HepG2 (cell line): Measurements from ENCODE around the gene BCAS3. TPM values are rescaled to one million over a fixed set of nuclear protein-coding genes. Genes with fewer than 3 reads are reported as not detected.

ENCODE experiments used
- ATAC-seq: fragments of 200-7000 bp; cut with Tn5 transposase; 3 replicates; pipeline ENCODE4 v1.9.1; 2020; ENCODE audit warnings: mild to moderate bottlenecking, moderate library complexity
- BruUV-seq: library from RNA; stranded (reverse); fragments of 400-500 nt; replicated peaks from 2 replicates; lab custom pipeline; 2021; lab: Mats Ljungman, UMichigan
- CTCF ChIA-PET: fragments of 300-600 bp; formaldehyde crosslinking; extraction: SDS; loops from one replicate; lab custom pipeline; 2021; ENCODE audit warnings: low total read pairs, inconsistent platforms, low intra/inter-chr PET ratio; lab: Yijun Ruan, JAX
- POLR2A ChIA-PET: fragments of 350-600 bp; sonication (Branson Sonifier 250); formaldehyde crosslinking; loops from one replicate; lab custom pipeline; 2020; ENCODE audit warnings: antibody characterized with exemption, inconsistent platforms; lab: Yijun Ruan, JAX
- DNase-seq: peaks from one replicate; pipeline ENCODE4 v3.0.0-alpha.2; 2015; ENCODE audit warnings: low spot score
- FAIRE-seq: peaks from 3 replicates; lab custom pipeline; 2011; peaks lifted over from hg19 to GRCh38; lab: Jason Lieb, UNC
- H2AFZ ChIP-seq: one replicate; pipeline ENCODE4 v1.6.1; 2011; ENCODE audit warnings: low read length, inconsistent platforms
- H3K27ac ChIP-seq: fragments of 300-600 bp; 3 replicates; pipeline ENCODE4 v1.8.0; 2011; ENCODE audit warnings: mixed run types, mild to moderate bottlenecking, mixed read lengths, low read length, inconsistent platforms; ENCODE audit not compliant: insufficient read depth; ENCODE audit errors: extremely low read length
- H3K27me3 ChIP-seq, 2 experiments: fragments of 200-600 bp in 1 of 2; 2 replicates in 1 of 2; 3 replicates in 1 of 2; pipeline versions ENCODE4 v1.6.0 to v1.8.0; 2011; ENCODE audit warnings: low read length in 2 of 2, mild to moderate bottlenecking in 2 of 2, moderate library complexity in 2 of 2, inconsistent platforms in 1 of 2; ENCODE audit not compliant: insufficient read depth in 2 of 2, control insufficient read depth in 1 of 2
- H3K36me3 ChIP-seq, 2 experiments: fragments of 200-600 bp in 1 of 2; replicated peaks in 1 of 2; 2 replicates in 1 of 2; 3 replicates in 1 of 2; pipeline versions ENCODE4 v1.5.1 to v1.8.0; 2011; ENCODE audit warnings: low read length in 2 of 2, inconsistent platforms in 1 of 2; ENCODE audit not compliant: insufficient read depth in 2 of 2, control insufficient read depth in 1 of 2
- H3K4me1 ChIP-seq: 2 replicates; pipeline ENCODE4 v1.5.1; 2012; ENCODE audit warnings: low read length, inconsistent platforms; ENCODE audit not compliant: insufficient read depth
- H3K4me2 ChIP-seq: 2 replicates; pipeline ENCODE4 v1.6.0; 2011; ENCODE audit warnings: low read depth, low read length, inconsistent platforms
- H3K4me3 ChIP-seq, 3 experiments: fragments of 200-600 bp in 1 of 3; sonication (generic), shearing (Covaris generic) in 1 of 3; replicated peaks in 1 of 3; 2 replicates each; pipeline ENCODE4 v1.5.1; 2011 to 2016; ENCODE audit warnings: low read length in 3 of 3, inconsistent platforms in 2 of 3, low read depth in 2 of 3, mild to moderate bottlenecking in 2 of 3, control low read depth in 1 of 3, mixed read lengths in 1 of 3; ENCODE audit not compliant: insufficient read depth in 1 of 3
- H3K79me2 ChIP-seq: one replicate; pipeline ENCODE4 v1.6.1; 2011; ENCODE audit warnings: low read length, inconsistent platforms; ENCODE audit not compliant: insufficient read depth
- H3K9ac ChIP-seq: 2 replicates; pipeline ENCODE4 v1.6.0; 2011; ENCODE audit warnings: mild to moderate bottlenecking, low read depth, low read length, inconsistent platforms; ENCODE audit not compliant: insufficient read depth
- H3K9me3 ChIP-seq: 2 replicates; pipeline ENCODE4 v1.5.1; 2012; ENCODE audit warnings: mild to moderate bottlenecking, low read length
- H4K20me1 ChIP-seq: 2 replicates; pipeline ENCODE4 v1.6.0; 2011; ENCODE audit warnings: inconsistent platforms, mild to moderate bottlenecking, low read length, moderate library complexity; ENCODE audit not compliant: insufficient read depth
- ATF7 ChIP-seq, 2 experiments: fragments of 450-650 bp in 1 of 2; sonication (generic) in 1 of 2; formaldehyde crosslinking in 1 of 2; IDR thresholded peaks; 2 replicates each; pipeline versions ENCODE4 v1.4.0 to v1.6.1; 2016 to 2020; ENCODE audit warnings: antibody characterized with exemption in 1 of 2, mild to moderate bottlenecking in 1 of 2, missing genetic modification reagents in 1 of 2
- BCL6 ChIP-seq: IDR thresholded peaks from 2 replicates; pipeline ENCODE4 v1.6.1; 2016; ENCODE audit warnings: missing genetic modification reagents, missing compliant biosample characterization
- CCDC6 ChIP-seq: sonication (generic); formaldehyde crosslinking; IDR thresholded peaks from 2 replicates; pipeline ENCODE4 v1.8.1; 2022; ENCODE audit warnings: mild to moderate bottlenecking, missing genetic modification reagents, moderate library complexity
- CREM ChIP-seq, 2 experiments: sonication (generic) in 1 of 2; formaldehyde crosslinking in 1 of 2; IDR thresholded peaks; 2 replicates each; pipeline versions ENCODE4 v1.4.0 to v1.6.1; 2016 to 2020; ENCODE audit warnings: antibody characterized with exemption in 1 of 2, mild to moderate bottlenecking in 1 of 2, missing genetic modification reagents in 1 of 2
- CTCF ChIP-seq: sonication (generic); formaldehyde crosslinking; IDR thresholded peaks from 2 replicates; pipeline ENCODE4 v1.5.0; 2020; ENCODE audit warnings: mild to moderate bottlenecking, missing genetic modification reagents, moderate library complexity
- HNF4A ChIP-seq: sonication (generic); formaldehyde crosslinking; IDR thresholded peaks from 2 replicates; pipeline ENCODE4 v1.4.0; 2020; ENCODE audit warnings: missing genetic modification reagents
- NFATC3 ChIP-seq: sonication (generic); formaldehyde crosslinking; IDR thresholded peaks from 2 replicates; pipeline ENCODE4 v1.5.1; 2020; ENCODE audit warnings: mild to moderate bottlenecking, missing genetic modification reagents
- RFXAP ChIP-seq: sonication (generic); formaldehyde crosslinking; IDR thresholded peaks from 2 replicates; pipeline ENCODE4 v1.4.0; 2020; ENCODE audit warnings: missing genetic modification reagents, borderline replicate concordance
- STAG1 ChIP-seq: sonication (generic); formaldehyde crosslinking; IDR thresholded peaks from 2 replicates; pipeline ENCODE4 v1.4.0; 2020; ENCODE audit warnings: missing genetic modification reagents
- ZBTB33 ChIP-seq: sonication (generic); formaldehyde crosslinking; IDR thresholded peaks from 2 replicates; pipeline ENCODE4 v1.4.0; 2020; ENCODE audit warnings: missing genetic modification reagents
- ZBTB38 ChIP-seq: sonication (generic); formaldehyde crosslinking; IDR thresholded peaks from 2 replicates; pipeline ENCODE4 v1.5.1; 2020; ENCODE audit warnings: mild to moderate bottlenecking, missing genetic modification reagents
- ZNF34 ChIP-seq: sonication (generic); formaldehyde crosslinking; IDR thresholded peaks from 2 replicates; pipeline ENCODE4 v1.4.0; 2020; ENCODE audit warnings: mild to moderate bottlenecking, missing genetic modification reagents, borderline replicate concordance
- ZNF687 ChIP-seq: sonication (generic); formaldehyde crosslinking; IDR thresholded peaks from 2 replicates; pipeline ENCODE4 v1.5.1; 2020; ENCODE audit warnings: mild to moderate bottlenecking, missing genetic modification reagents, moderate library complexity
- WGBS: methylation state at CpG from one replicate; pipeline ENCODE4 v1.1.6; 2017; ENCODE audit warnings: low lambda C conversion rate; 5-methylcytosine and 5-hydroxymethylcytosine counted together
- in situ Hi-C: cut with HindIII; loops from 2 replicates; pipeline ENCODE4 v1.10.0; 2017; ENCODE audit warnings: low pct_unique_long_range_greater_than_20kb; ENCODE audit not compliant: extremely low pct_ligation_motif_present
- intact Hi-C: fragments of 100-400 bp; cut with micrococcal nuclease; formaldehyde crosslinking; loops from one replicate; pipeline ENCODE4 v1.10.0; 2022; ENCODE audit not compliant: unreplicated experiment
- polyA plus RNA-seq, 8 experiments: library from polyadenylated mRNA; depleted of rRNA in 3 of 8; stranded (reverse) in 7 of 8; unstranded in 1 of 8; fragments of >200 nt; fragmentation: Illumina TruSeq in 4 of 8; extraction: Trizol in 4 of 8; gene quantifications; 2 replicates each; pipeline versions ENCODE4 v1.2.1 to v1.2.3, GENCODE V29; 2011 to 2016; ENCODE audit warnings: low read depth in 4 of 8, missing spikeins in 1 of 8, mixed read lengths in 1 of 8; ENCODE audit not compliant: insufficient read depth in 1 of 8
- total RNA-seq, 5 experiments: library from RNA; depleted of rRNA; stranded (reverse); fragments of >200 nt; fragmentation: Illumina TruSeq; extraction: Trizol; gene quantifications; 2 replicates each; pipeline ENCODE4 v1.2.3, GENCODE V29; 2016; ENCODE audit warnings: low read depth in 1 of 5

BCAS3 gene
- total and polyA plus RNA-seq, 2 of the 13 experiments (the other 11 are each of a cell fraction or from before 2014, with no cell fraction given), result 10.7 to 11.2 TPM

- no peaks in the 10 kb centered on the region for H3K27me3 ChIP-seq
- no peak for FAIRE-seq
- intact Hi-C loops, result loop anchor here (1.0 kb wide), 1 partner anchor 8 kb away; no protein-coding TSS in a partner anchor
- H4K20me1 ChIP-seq, result no peaks in the 10 kb centered on the region
- in situ Hi-C loops, result no loop called here
- CTCF ChIA-PET, result interaction anchor here (0.8 to 1.4 kb wide), 2 partner anchors 35 to 54 kb away, joined by 3 to 8 read pairs; no protein-coding TSS in a partner anchor
- 83% methylated on average over 10 of the region's 10 CpGs for WGBS
- H3K4me1 ChIP-seq, result peaks cover 87% of the 10 kb centered on the region
- no peak overlapping the region for H3K4me3 ChIP-seq
- TSS peak; percentile 25 for BruUV-seq
- DNase-seq, result no peak
- H3K27ac ChIP-seq, result no peak overlapping the region
- ATAC-seq, result peak; percentile 23; the same call in 1 of the 3 replicates
- no peak overlapping the region for H2AFZ ChIP-seq
- no peak overlapping the region for H3K9ac ChIP-seq
- H3K4me2 ChIP-seq, result no peak overlapping the region
- POLR2A ChIA-PET, result interaction anchor here (1.3 to 4.1 kb wide), 5 partner anchors 10 to 45 kb away, joined by 4 to 39 read pairs (median 20); partner anchors contain the start of gene TBX2
- no peaks in the 10 kb centered on the region for H3K9me3 ChIP-seq
- no peaks in the 10 kb centered on the region for H3K79me2 ChIP-seq
- H3K36me3 ChIP-seq, result no peaks in the 10 kb centered on the region
- peak; percentile 5; the same call in 1 of the 2 replicates for TF ChIP-seq HNF4A (CRISPR knock-in tag)
- TF ChIP-seq BCL6, result 0 out of 2 replicates have a peak, but pooled peaks have one; percentile 30
- no peak for TF ChIP-seq ZNF34
- 0 out of 2 replicates have a peak, but pooled peaks have one; percentile 38 for TF ChIP-seq ZNF687
- TF ChIP-seq CCDC6, result 0 out of 2 replicates have a peak, but pooled peaks have one; percentile 53
- no peak for TF ChIP-seq RFXAP
- peak; percentile 43 for TF ChIP-seq ZBTB38
- TF ChIP-seq ZBTB33 (CRISPR knock-in tag), result peak; percentile 29; the same call in 1 of the 2 replicates
- TF ChIP-seq STAG1, result peak; percentile 47
- TF ChIP-seq NFATC3 (CRISPR knock-in tag), result no peak
- TF ChIP-seq CREM (IDR thresholded peaks at IDR 0.05), result 0 out of 2 replicates have a peak, but pooled peaks have one; percentile 12
- TF ChIP-seq CREM (CRISPR knock-in tag; IDR thresholded peaks at IDR 0.05), result no peak
- peak; percentile 48 for TF ChIP-seq CTCF (CRISPR knock-in tag)
- no peak for TF ChIP-seq ATF7 (IDR thresholded peaks at IDR 0.05)
- TF ChIP-seq ATF7 (CRISPR knock-in tag; IDR thresholded peaks at IDR 0.05), result 0 out of 2 replicates have a peak, but pooled peaks have one; percentile 23
Observed at GRCh38 chr17:61354895-61355874, 677.5 kb downstream of the BCAS3 start.
